K562 (cell line): ENCODE results near the gene NOXRED1. TPM values are rescaled to one million over a fixed set of nuclear protein-coding genes. Genes with fewer than 3 reads are reported as not detected.

Experiments
- CHD1 ChIP-seq: fragments of 200-600 bp; sonication (generic); IDR thresholded peaks from one replicate; pipeline ENCODE4 v1.6.1; 2012; ENCODE audit warnings: mild to moderate bottlenecking, moderate library complexity, low read length, inconsistent platforms
- EP300 ChIP-seq: IDR thresholded peaks from 2 replicates; pipeline ENCODE4 v1.6.1; 2012; ENCODE audit warnings: low read length, improper control_type of control experiment
- FOXJ2 ChIP-seq: fragments of 200-800 bp; sonication (Bioruptor generic); IDR thresholded peaks from 2 replicates; pipeline ENCODE4 v1.6.1; 2016; ENCODE audit warnings: missing genetic modification characterization, missing compliant biosample characterization
- GATAD2A ChIP-seq: fragments of 450-650 bp; IDR thresholded peaks from 2 replicates; pipeline ENCODE4 v1.6.1; 2017
- JUND ChIP-seq, 2 experiments: IDR thresholded peaks; 2 replicates in 1 of 2; 3 replicates in 1 of 2; pipeline ENCODE4 v1.6.1; 2011; ENCODE audit warnings: borderline replicate concordance in 2 of 2, low read depth in 2 of 2, low read length in 2 of 2, improper control_type of control experiment in 1 of 2, missing biosample characterization in 1 of 2, missing genetic modification characterization in 1 of 2, missing genetic modification reagents in 1 of 2
- KDM4B ChIP-seq, 2 experiments: fragments of 450-650 bp in 1 of 2; sonication (generic) in 1 of 2; IDR thresholded peaks; 2 replicates each; pipeline ENCODE4 v1.6.1; 2016 to 2017; ENCODE audit warnings: borderline replicate concordance in 2 of 2, antibody characterized with exemption in 1 of 2, low read depth in 1 of 2, mild to moderate bottlenecking in 1 of 2
- L3MBTL2 ChIP-seq: fragments of 450-650 bp; IDR thresholded peaks from 2 replicates; pipeline ENCODE4 v1.6.1; 2016; ENCODE audit warnings: mild to moderate bottlenecking, moderate library complexity
- MCM3 ChIP-seq: fragments of 450-650 bp; IDR thresholded peaks from 2 replicates; pipeline ENCODE4 v1.6.1; 2016
- MCM5 ChIP-seq: fragments of 450-650 bp; IDR thresholded peaks from 2 replicates; pipeline ENCODE4 v1.6.1; 2016; ENCODE audit warnings: low read depth
- MYBL2 ChIP-seq, 2 experiments: fragments of 450-650 bp in 1 of 2; sonication (generic) in 1 of 2; formaldehyde crosslinking in 1 of 2; IDR thresholded peaks; 2 replicates each; pipeline versions ENCODE4 v1.6.1 to v1.8.1; 2017 to 2022; ENCODE audit warnings: borderline replicate concordance in 1 of 2, inconsistent platforms in 1 of 2, low read depth in 1 of 2, mild to moderate bottlenecking in 1 of 2, missing genetic modification reagents in 1 of 2, moderate library complexity in 1 of 2
- RBM22 ChIP-seq: fragments of 200-400 bp; formaldehyde crosslinking; IDR thresholded peaks from 2 replicates; pipeline ENCODE4 v1.6.1; 2018; ENCODE audit warnings: low read length, low read depth; ENCODE audit not compliant: poor library complexity, severe bottlenecking
- U2AF2 ChIP-seq: fragments of 200-400 bp; formaldehyde crosslinking; optimal IDR thresholded peaks from 2 replicates; pipeline ENCODE3; 2017; ENCODE audit warnings: low read depth, mild to moderate bottlenecking, low read length
- ZEB2 ChIP-seq: fragments of 450-650 bp; IDR thresholded peaks from 2 replicates; pipeline ENCODE4 v1.6.1; 2016
- polyA plus RNA-seq, 8 experiments: library from polyadenylated mRNA; depleted of rRNA in 4 of 8; stranded (reverse) in 5 of 8; unstranded in 3 of 8; fragments of >200 nt; fragmentation: Nextera tagmentation in 2 of 8; fragmentation: Illumina TruSeq in 1 of 8; extraction: Ambion mirVana in 2 of 8; extraction: Trizol in 1 of 8; gene quantifications; 2 replicates each; pipeline versions ENCODE4 v1.2.1 to v1.2.3, GENCODE V29; 2011 to 2014; ENCODE audit warnings: inconsistent platforms in 1 of 8, missing spikeins in 1 of 8
- total RNA-seq, 7 experiments: library from RNA; depleted of rRNA in 6 of 7; stranded (reverse); fragments of >200 nt in 6 of 7; fragmentation: Illumina TruSeq in 2 of 7; extraction: Trizol in 2 of 7; gene quantifications; 2 replicates each; pipeline versions ENCODE4 v1.2.1 to v1.2.3, GENCODE V29; 2011 to 2021; ENCODE audit warnings: low replicate concordance in 1 of 7
- TF ChIP-seq, protein P1 (sequence below): fragments of 250-450 bp; sonication (Bioruptor Pico); IDR thresholded peaks from 2 replicates; pipeline ENCODE4 v1.8.0; 2021; ENCODE audit warnings: moderate library complexity, mild to moderate bottlenecking, inconsistent platforms
- TF ChIP-seq, protein P2 (sequence below): fragments of 450-650 bp; IDR thresholded peaks from 2 replicates; pipeline ENCODE4 v1.6.1; 2016; ENCODE audit warnings: low read depth, mild to moderate bottlenecking, moderate library complexity
- TF ChIP-seq, protein P3 (sequence below): fragments of 450-650 bp; IDR thresholded peaks from 2 replicates; pipeline ENCODE4 v1.6.1; 2017; ENCODE audit warnings: mild to moderate bottlenecking, moderate library complexity
- TF ChIP-seq, protein P4 (sequence below): fragments of 450-650 bp; IDR thresholded peaks from 2 replicates; pipeline ENCODE4 v1.6.1; 2017; ENCODE audit warnings: antibody characterized with exemption, mild to moderate bottlenecking

Gene NOXRED1
- total and polyA plus RNA-seq, 9 of the 15 experiments (the other 6 are each of a cell fraction or from before 2014, with no cell fraction given) = 0.15 to 0.85 (median 0.30) TPM

DNA sequence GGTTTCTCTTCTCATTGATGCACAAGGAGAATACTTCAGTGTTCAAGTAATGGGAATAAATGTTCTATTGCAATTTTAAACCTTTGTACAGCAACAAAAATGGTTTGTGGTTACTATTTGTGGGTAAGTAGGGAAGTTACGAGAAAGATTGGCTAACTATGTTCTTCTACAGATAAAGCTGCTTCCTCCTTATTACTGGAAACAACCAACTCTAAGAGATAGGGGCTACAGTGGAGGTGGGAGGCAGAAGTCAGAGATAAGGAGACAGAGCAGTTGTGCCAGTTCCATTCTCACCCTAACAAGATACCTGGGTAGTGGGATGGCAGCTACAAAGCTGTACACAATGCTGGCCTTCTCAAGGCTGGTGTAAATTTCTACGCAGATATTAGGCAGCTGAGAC is 16.2 kb downstream of the NOXRED1 start (continued):
- TF ChIP-seq ZEB2 (peak; percentile 25; the same call in 1 of the 2 replicates), RBM22 (no peak), L3MBTL2 (no peak), KDM4B (IDR thresholded peaks at IDR 0.05; ENCODE audit: borderline replicate concordance in 2 of 2, low read depth in 1 of 2) (no peak), FOXJ2 (no peak), GATAD2A (peak; percentile 79), EP300 (peak; percentile 71), MYBL2 (IDR thresholded peaks at IDR 0.05; ENCODE audit: low read depth) (no peak), MYBL2 (CRISPR knock-in tag; IDR thresholded peaks at IDR 0.05; ENCODE audit: borderline replicate concordance) (no peak), JUND (IDR thresholded peaks at IDR 0.05; ENCODE audit: borderline replicate concordance, low read depth, low read length) (0 out of 2 replicates have a peak, but pooled peaks have one; percentile 12), JUND (tag; IDR thresholded peaks at IDR 0.05; ENCODE audit: borderline replicate concordance, low read depth, low read length) (no peak), MCM5 (no peak), CHD1 (no peak), U2AF2 (no peak), MCM3 (no peak)
- TF ChIP-seq, protein P1, sequence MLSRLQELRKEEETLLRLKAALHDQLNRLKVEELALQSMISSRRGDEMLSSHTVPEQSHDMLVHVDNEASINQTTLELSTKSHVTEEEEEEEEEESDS (CRISPR knock-in tag) = no peak
- TF ChIP-seq, protein P2, sequence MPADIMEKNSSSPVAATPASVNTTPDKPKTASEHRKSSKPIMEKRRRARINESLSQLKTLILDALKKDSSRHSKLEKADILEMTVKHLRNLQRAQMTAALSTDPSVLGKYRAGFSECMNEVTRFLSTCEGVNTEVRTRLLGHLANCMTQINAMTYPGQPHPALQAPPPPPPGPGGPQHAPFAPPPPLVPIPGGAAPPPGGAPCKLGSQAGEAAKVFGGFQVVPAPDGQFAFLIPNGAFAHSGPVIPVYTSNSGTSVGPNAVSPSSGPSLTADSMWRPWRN = no peak
- TF ChIP-seq, protein P3, sequence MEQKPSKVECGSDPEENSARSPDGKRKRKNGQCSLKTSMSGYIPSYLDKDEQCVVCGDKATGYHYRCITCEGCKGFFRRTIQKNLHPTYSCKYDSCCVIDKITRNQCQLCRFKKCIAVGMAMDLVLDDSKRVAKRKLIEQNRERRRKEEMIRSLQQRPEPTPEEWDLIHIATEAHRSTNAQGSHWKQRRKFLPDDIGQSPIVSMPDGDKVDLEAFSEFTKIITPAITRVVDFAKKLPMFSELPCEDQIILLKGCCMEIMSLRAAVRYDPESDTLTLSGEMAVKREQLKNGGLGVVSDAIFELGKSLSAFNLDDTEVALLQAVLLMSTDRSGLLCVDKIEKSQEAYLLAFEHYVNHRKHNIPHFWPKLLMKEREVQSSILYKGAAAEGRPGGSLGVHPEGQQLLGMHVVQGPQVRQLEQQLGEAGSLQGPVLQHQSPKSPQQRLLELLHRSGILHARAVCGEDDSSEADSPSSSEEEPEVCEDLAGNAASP = no peak
- TF ChIP-seq, protein P4, sequence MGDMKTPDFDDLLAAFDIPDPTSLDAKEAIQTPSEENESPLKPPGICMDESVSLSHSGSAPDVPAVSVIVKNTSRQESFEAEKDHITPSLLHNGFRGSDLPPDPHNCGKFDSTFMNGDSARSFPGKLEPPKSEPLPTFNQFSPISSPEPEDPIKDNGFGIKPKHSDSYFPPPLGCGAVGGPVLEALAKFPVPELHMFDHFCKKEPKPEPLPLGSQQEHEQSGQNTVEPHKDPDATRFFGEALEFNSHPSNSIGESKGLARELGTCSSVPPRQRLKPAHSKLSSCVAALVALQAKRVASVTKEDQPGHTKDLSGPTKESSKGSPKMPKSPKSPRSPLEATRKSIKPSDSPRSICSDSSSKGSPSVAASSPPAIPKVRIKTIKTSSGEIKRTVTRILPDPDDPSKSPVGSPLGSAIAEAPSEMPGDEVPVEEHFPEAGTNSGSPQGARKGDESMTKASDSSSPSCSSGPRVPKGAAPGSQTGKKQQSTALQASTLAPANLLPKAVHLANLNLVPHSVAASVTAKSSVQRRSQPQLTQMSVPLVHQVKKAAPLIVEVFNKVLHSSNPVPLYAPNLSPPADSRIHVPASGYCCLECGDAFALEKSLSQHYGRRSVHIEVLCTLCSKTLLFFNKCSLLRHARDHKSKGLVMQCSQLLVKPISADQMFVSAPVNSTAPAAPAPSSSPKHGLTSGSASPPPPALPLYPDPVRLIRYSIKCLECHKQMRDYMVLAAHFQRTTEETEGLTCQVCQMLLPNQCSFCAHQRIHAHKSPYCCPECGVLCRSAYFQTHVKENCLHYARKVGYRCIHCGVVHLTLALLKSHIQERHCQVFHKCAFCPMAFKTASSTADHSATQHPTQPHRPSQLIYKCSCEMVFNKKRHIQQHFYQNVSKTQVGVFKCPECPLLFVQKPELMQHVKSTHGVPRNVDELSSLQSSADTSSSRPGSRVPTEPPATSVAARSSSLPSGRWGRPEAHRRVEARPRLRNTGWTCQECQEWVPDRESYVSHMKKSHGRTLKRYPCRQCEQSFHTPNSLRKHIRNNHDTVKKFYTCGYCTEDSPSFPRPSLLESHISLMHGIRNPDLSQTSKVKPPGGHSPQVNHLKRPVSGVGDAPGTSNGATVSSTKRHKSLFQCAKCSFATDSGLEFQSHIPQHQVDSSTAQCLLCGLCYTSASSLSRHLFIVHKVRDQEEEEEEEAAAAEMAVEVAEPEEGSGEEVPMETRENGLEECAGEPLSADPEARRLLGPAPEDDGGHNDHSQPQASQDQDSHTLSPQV = no peak
